Loucy (cell line): ENCODE data around the gene PRKACB.

Experiments used
- H2AFZ ChIP-seq: fragments of 200-600 bp; sonication (generic); 2 replicates; pipeline ENCODE4 v1.6.0; 2016; ENCODE audit warnings: antibody characterized with exemption, mild to moderate bottlenecking, low read length, moderate library complexity
- H3F3A ChIP-seq: fragments of 200-600 bp; 2 replicates; pipeline ENCODE4 v1.6.0; 2016; ENCODE audit warnings: antibody characterized with exemption, low read depth, mild to moderate bottlenecking
- H3K27me3 ChIP-seq: fragments of 200-600 bp; sonication (generic); 2 replicates; pipeline ENCODE4 v1.6.1; 2014; ENCODE audit warnings: low read length, mild to moderate bottlenecking; ENCODE audit not compliant: insufficient read depth, poor library complexity, severe bottlenecking
- H3K36me3 ChIP-seq: fragments of 200-600 bp; sonication (generic); 2 replicates; pipeline ENCODE4 v1.6.1; 2016; ENCODE audit warnings: low read length; ENCODE audit not compliant: insufficient read depth
- H3K4me1 ChIP-seq: fragments of 200-600 bp; sonication (generic); 2 replicates; pipeline ENCODE4 v1.5.1; 2014; ENCODE audit warnings: low read length, mild to moderate bottlenecking; ENCODE audit not compliant: insufficient read depth, poor library complexity, severe bottlenecking
- H3K4me2 ChIP-seq: fragments of 200-600 bp; sonication (generic); 2 replicates; pipeline ENCODE4 v1.6.0; 2014; ENCODE audit warnings: antibody characterized with exemption, low read length, low read depth, mild to moderate bottlenecking; ENCODE audit not compliant: poor library complexity, severe bottlenecking
- H3K4me3 ChIP-seq: fragments of 200-600 bp; sonication (generic); 2 replicates; pipeline ENCODE4 v1.5.1; 2014; ENCODE audit warnings: low read length, mild to moderate bottlenecking, mixed read lengths; ENCODE audit not compliant: poor library complexity, severe bottlenecking
- H3K79me2 ChIP-seq: fragments of 200-600 bp; sonication (generic); 2 replicates; pipeline ENCODE4 v1.6.1; 2014; ENCODE audit warnings: low read length; ENCODE audit not compliant: insufficient read depth
- H3K9ac ChIP-seq: fragments of 200-600 bp; sonication (generic); 2 replicates; pipeline ENCODE4 v1.6.0; 2014; ENCODE audit warnings: mild to moderate bottlenecking, low read depth, low read length, moderate library complexity; ENCODE audit not compliant: poor library complexity, severe bottlenecking
- H3K9me2 ChIP-seq: fragments of 200-600 bp; sonication (generic); replicated peaks from 2 replicates; pipeline ENCODE4 v1.6.1; 2016; ENCODE audit warnings: low read depth, low read length, mixed read lengths
- H3K9me3 ChIP-seq: fragments of 200-600 bp; sonication (generic); 2 replicates; pipeline ENCODE4 v1.6.1; 2014; ENCODE audit warnings: mild to moderate bottlenecking, antibody characterized with exemption, low read length, low read depth; ENCODE audit not compliant: insufficient read depth
- H4K20me1 ChIP-seq: fragments of 200-600 bp; sonication (generic); 2 replicates; pipeline ENCODE4 v1.6.0; 2014; ENCODE audit warnings: antibody characterized with exemption, low read length, mild to moderate bottlenecking; ENCODE audit not compliant: insufficient read depth, poor library complexity, severe bottlenecking
- EZH2phosphoT487 ChIP-seq: fragments of 200-600 bp; IDR thresholded peaks from 2 replicates; pipeline ENCODE4 v1.6.1; 2018; ENCODE audit warnings: antibody characterized with exemption, mild to moderate bottlenecking, moderate library complexity, borderline replicate concordance
- TF ChIP-seq, protein P1 (sequence below): fragments of 200-600 bp; sonication (generic); conservative IDR thresholded peaks from 2 replicates; pipeline ENCODE4 v1.5.1; 2014; ENCODE audit warnings: mild to moderate bottlenecking, antibody characterized with exemption, low read length

The PRKACB gene

DNA sequence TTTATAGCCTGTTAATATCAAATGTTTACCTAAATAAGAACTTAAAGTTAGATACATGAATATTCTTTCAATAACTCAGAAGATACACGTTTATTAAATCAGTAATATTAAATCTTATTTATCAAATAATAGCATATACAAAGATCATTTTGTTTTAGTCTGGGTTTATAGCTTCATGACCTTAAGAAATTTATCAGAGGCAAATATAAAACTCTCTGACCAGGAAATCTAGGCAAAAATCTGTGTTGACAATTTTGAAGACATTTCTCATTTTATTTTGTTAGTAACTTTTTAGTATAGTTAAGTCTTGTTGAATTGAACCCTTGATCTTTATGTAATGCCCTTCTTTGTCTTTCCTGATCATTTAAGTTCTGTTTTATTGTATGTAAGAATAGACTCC is 46.4 kb downstream of the PRKACB start:
- Histone ChIP-seq H3K79me2 (no peaks in the 10 kb centered on the region), H3K36me3 (peaks cover 85% of the 10 kb centered on the region), H3K4me2 (no peak overlapping the region), H3K9me2 (no peaks in the 10 kb centered on the region), H3K4me3 (no peak overlapping the region), H3K27me3 (no peaks in the 10 kb centered on the region), H3K9ac (no peak overlapping the region), H3K4me1 (no peaks in the 10 kb centered on the region), H4K20me1 (no peaks in the 10 kb centered on the region), H3F3A (no peaks in the 10 kb centered on the region), H2AFZ (no peak overlapping the region), H3K9me3 (peaks cover 29% of the 10 kb centered on the region)
- TF ChIP-seq EZH2phosphoT487, result no peak
- TF ChIP-seq, protein P1, sequence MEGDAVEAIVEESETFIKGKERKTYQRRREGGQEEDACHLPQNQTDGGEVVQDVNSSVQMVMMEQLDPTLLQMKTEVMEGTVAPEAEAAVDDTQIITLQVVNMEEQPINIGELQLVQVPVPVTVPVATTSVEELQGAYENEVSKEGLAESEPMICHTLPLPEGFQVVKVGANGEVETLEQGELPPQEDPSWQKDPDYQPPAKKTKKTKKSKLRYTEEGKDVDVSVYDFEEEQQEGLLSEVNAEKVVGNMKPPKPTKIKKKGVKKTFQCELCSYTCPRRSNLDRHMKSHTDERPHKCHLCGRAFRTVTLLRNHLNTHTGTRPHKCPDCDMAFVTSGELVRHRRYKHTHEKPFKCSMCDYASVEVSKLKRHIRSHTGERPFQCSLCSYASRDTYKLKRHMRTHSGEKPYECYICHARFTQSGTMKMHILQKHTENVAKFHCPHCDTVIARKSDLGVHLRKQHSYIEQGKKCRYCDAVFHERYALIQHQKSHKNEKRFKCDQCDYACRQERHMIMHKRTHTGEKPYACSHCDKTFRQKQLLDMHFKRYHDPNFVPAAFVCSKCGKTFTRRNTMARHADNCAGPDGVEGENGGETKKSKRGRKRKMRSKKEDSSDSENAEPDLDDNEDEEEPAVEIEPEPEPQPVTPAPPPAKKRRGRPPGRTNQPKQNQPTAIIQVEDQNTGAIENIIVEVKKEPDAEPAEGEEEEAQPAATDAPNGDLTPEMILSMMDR, result no peak

DNA sequence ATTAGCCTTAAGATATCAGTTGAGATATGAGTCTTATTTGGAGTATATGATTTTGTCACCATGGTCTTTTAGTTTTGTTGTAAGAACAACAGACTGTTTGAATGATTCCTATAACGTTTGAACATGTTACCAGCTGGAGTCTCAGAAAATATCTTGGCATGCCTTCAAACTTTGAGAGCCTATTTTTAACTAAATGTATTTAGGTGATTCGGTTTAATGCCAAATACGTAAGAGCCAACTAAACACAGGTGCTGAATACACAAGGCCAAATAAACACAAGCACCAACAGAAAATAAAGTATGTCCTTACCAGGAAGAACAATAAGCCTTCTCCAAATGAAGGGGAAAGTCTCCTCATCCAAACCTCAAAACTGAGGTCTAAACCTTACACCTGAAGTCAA is 48.6 kb downstream of the PRKACB start:
- no peaks in the 10 kb centered on the region for H3K9me2 ChIP-seq
- no peak for TF ChIP-seq EZH2phosphoT487
- TF ChIP-seq, protein P1, result no peak
- peaks cover 29% of the 10 kb centered on the region for H3K9me3 ChIP-seq
- H3K79me2 ChIP-seq, result no peaks in the 10 kb centered on the region
- no peaks in the 10 kb centered on the region for H3K4me1 ChIP-seq
- no peaks in the 10 kb centered on the region for H3K27me3 ChIP-seq
- H3F3A ChIP-seq, result no peaks in the 10 kb centered on the region
- H2AFZ ChIP-seq, result no peak overlapping the region
- H4K20me1 ChIP-seq, result no peaks in the 10 kb centered on the region
- H3K4me3 ChIP-seq, result no peak overlapping the region
- no peak overlapping the region for H3K4me2 ChIP-seq
- H3K9ac ChIP-seq, result no peak overlapping the region
- H3K36me3 ChIP-seq, result peaks cover 78% of the 10 kb centered on the region

DNA sequence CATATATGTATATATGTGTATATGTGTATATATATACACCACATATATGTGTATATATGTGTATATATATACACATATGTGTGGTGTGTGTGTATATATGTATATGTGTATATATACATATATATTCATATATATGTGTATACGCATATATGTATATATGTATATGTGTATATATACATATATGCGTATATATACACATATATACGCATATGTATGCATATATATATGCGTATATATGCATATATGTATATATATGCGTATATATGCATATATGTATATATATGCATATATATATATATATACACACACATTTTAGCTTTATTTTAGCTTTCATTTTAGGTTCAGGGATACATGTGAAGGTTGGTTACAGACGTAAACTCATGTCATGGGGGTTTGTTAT is 54.8 kb downstream of the PRKACB start:
- no peaks in the 10 kb centered on the region for H3F3A ChIP-seq
- no peak for TF ChIP-seq EZH2phosphoT487
- TF ChIP-seq, protein P1, result no peak
- no peaks in the 10 kb centered on the region for H3K9me2 ChIP-seq
- H3K27me3 ChIP-seq, result no peaks in the 10 kb centered on the region
- no peak overlapping the region for H3K4me2 ChIP-seq
- no peaks in the 10 kb centered on the region for H3K79me2 ChIP-seq
- H2AFZ ChIP-seq, result no peak overlapping the region
- no peak overlapping the region for H3K9ac ChIP-seq
- H3K4me1 ChIP-seq, result peaks cover 15% of the 10 kb centered on the region
- H3K9me3 ChIP-seq, result peaks cover 4% of the 10 kb centered on the region; the same call in 1 of the 2 replicates
- no peak overlapping the region for H3K4me3 ChIP-seq
- H4K20me1 ChIP-seq, result no peaks in the 10 kb centered on the region
- H3K36me3 ChIP-seq, result peaks cover 65% of the 10 kb centered on the region
